Ovary (tissue), 9 donors: ENCODE data around the gene ORC1. TPM values are rescaled to one million over a fixed set of nuclear protein-coding genes. Genes with fewer than 3 reads are reported as not detected.

ENCODE experiments used
- DNase-seq, 5 donors: peaks; one replicate each; pipeline ENCODE4 v3.0.0-alpha.2; 2019 to 2020
- H3K27ac ChIP-seq, 2 donors: fragments of 200-600 bp; one replicate each; pipeline versions ENCODE4 v1.5.1 to v1.8.0; 2019 to 2022
- H3K27me3 ChIP-seq: fragments of 200-600 bp; one replicate; pipeline ENCODE4 v1.8.0; 2022
- H3K36me3 ChIP-seq: fragments of 200-600 bp; sonication (generic); one replicate; pipeline ENCODE4 v1.5.1; 2019
- H3K4me1 ChIP-seq: one replicate; pipeline ENCODE4 v1.8.1; 2013; ENCODE audit warnings: mild to moderate bottlenecking, moderate library complexity; ENCODE audit not compliant: insufficient read depth
- H3K4me3 ChIP-seq: fragments of 200-600 bp; sonication (generic); one replicate; pipeline ENCODE4 v1.5.1; 2017
- H3K9me3 ChIP-seq, 2 donors: fragments of 200-600 bp in 1 of 2; sonication (generic) in 1 of 2; one replicate each; pipeline versions ENCODE4 v1.5.1 to v1.8.1; 2013 to 2019; ENCODE audit warnings: mild to moderate bottlenecking in 1 of 2, moderate library complexity in 1 of 2
- CTCF ChIP-seq, 3 donors: fragments of 450-650 bp in 2 of 3; fragments of 200-600 bp in 1 of 3; IDR thresholded peaks; one replicate each; pipeline versions ENCODE4 v1.5.1 to v1.8.0; 2016 to 2022; ENCODE audit warnings: antibody characterized with exemption in 3 of 3, mild to moderate bottlenecking in 1 of 3
- EP300 ChIP-seq: sonication (generic); formaldehyde crosslinking; IDR thresholded peaks from one replicate; pipeline ENCODE4 v1.6.1; 2017; ENCODE audit warnings: antibody characterized with exemption
- POLR2A ChIP-seq: fragments of 450-650 bp; IDR thresholded peaks from one replicate; pipeline ENCODE4 v1.6.1; 2017; ENCODE audit warnings: antibody characterized with exemption, mild to moderate bottlenecking, moderate library complexity
- WGBS, 3 donors: extraction: QIAGEN DNeasy Blood & Tissue Kit in 1 of 3; methylation state at CpG; one replicate each; pipeline versions ENCODE4 v1.1.5 to v1.1.7; 2013 to 2017; 5-methylcytosine and 5-hydroxymethylcytosine counted together
- intact Hi-C, 4 donors: fragments of 100-400 bp; cut with DNase I; formaldehyde crosslinking; loops; one replicate each; pipeline versions ENCODE4 v1.11.0 to v1.15.1; 2022 to 2023
- polyA plus RNA-seq, 2 donors: library from polyadenylated mRNA; stranded (reverse); fragments of 200-250 nt in 1 of 2; fragments of 350-450 nt in 1 of 2; fragmentation: Illumina TruSeq in 1 of 2; extraction: RNeasy Lipid Tissue Mini Kit (QIAGEN cat#74804) in 1 of 2; gene quantifications; one replicate each; pipeline ENCODE4 v1.2.3, GENCODE V29; 2013 to 2014
- total RNA-seq, 7 donors: library from RNA; depleted of rRNA in 2 of 7; stranded (reverse); fragments of >200 nt in 2 of 7; fragmentation: NEBNext Ultra II Directional in 3 of 7; extraction: Animal tissue kit (Norgen Biotek cat#: 25700) in 3 of 7; gene quantifications; one replicate each; pipeline versions ENCODE4 v1.1.0 to v1.2.4, GENCODE V29; 2016 to 2023
- donor health status: DM: no; HTN: no; CAD: no; lungs with moderate emphysema.
- donor health status: DM: no; HTN: no; CAD: no.
- donor health status: Bipolar disorder and iron deficiency.
- donor health status: DM: yes; HTN: yes; CAD: no.
- donor health status: DM: no; HTN: no; CAD: no.
- donor health status: DM: yes; HTN: yes; CAD: no.

ORC1 gene
- total and polyA plus RNA-seq, 9 donors, result 0.23 to 0.84 (median 0.43) TPM

- Histone ChIP-seq H3K27ac (no peak overlapping the region), H3K4me3 (no peak overlapping the region), H3K9me3 (no peaks in the 10 kb centered on the region), H3K27me3 (no peaks in the 10 kb centered on the region), H3K4me1 (no peaks in the 10 kb centered on the region), H3K36me3 (no peaks in the 10 kb centered on the region)
- TF ChIP-seq EP300, result no peak
- TF ChIP-seq POLR2A, result no peak
- no peak for TF ChIP-seq CTCF (IDR thresholded peaks at IDR 0.05)
- no peak for DNase-seq
- intact Hi-C loops, result no loop called here
- 83 to 90% (median 87%) methylated on average over 3 of the region's 3 CpGs for WGBS, 3 donors
These were observed 60.2 kb downstream of the ORC1 start for GRCh38 chr1:52343979-52344378.

DNA sequence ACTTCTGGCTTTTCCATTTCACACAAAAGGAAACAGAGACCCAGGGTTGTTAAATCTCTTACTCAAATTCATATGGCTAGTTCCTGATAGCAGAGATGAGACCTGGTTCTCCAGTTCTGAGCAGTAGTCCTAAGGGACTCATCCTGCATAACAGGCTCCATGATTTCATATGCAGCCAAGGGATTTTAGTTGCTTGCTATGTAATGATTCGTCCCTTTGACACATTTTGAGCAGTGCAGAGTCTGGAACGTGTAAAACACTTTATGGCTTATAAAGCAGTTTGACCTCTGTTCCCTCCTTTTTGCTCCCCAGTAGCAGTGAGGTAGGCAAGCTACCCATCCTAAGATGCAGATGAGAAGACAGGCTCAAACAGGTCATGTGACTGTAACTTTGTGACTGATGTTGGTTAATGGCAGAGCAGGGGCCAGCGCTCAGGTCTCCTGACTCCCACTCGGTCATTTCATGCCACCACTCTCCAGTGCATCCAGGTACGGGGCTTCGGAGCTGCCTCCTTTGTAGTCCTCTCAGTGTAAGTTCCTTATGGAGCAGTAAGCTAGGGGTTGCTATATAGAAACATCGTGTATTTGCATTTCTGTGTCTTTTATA lies 62.5 kb downstream of the ORC1 start:
- DNase-seq, result no peak
- no peaks in the 10 kb centered on the region for H3K36me3 ChIP-seq
- no peak overlapping the region for H3K27ac ChIP-seq
- intact Hi-C loops, result no loop called here
- no peaks in the 10 kb centered on the region for H3K27me3 ChIP-seq
- H3K4me1 ChIP-seq, result no peaks in the 10 kb centered on the region
- TF ChIP-seq POLR2A, result no peak
- no peak for TF ChIP-seq EP300
- no peak for TF ChIP-seq CTCF (IDR thresholded peaks at IDR 0.05)
- H3K9me3 ChIP-seq, result no peaks in the 10 kb centered on the region
- no peak overlapping the region for H3K4me3 ChIP-seq
- 78 to 85% (median 79%) methylated on average over 6 to 7 of the region's 7 CpGs for WGBS, 3 donors

DNA sequence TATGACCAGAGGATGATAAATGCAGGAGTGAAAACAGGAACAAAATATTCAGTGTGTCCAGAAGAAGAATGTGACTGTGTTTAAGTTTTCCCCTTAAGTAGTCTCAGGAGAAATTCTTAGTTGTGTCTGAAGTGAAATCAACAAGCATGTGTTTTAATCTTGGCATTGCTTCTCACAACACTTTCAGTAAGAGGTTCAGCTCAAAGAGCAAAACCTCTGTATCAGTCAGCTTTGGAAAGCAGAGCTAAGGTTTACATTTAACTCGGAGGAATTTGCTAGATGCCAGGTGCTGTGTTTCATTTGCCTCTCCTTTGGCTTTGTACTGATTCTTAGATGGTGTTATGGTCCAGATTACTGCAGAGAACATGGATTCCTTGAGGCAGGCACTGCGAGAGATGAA lies 66.8 kb downstream of the ORC1 start:
- H3K36me3 ChIP-seq, result no peaks in the 10 kb centered on the region
- no peak for DNase-seq
- H3K4me3 ChIP-seq, result no peak overlapping the region
- no peak overlapping the region for H3K27ac ChIP-seq
- TF ChIP-seq EP300 (no peak), POLR2A (no peak), CTCF (IDR thresholded peaks at IDR 0.05) (no peak)
- intact Hi-C loops, result no loop called here
- H3K4me1 ChIP-seq, result no peaks in the 10 kb centered on the region
- no peaks in the 10 kb centered on the region for H3K27me3 ChIP-seq
- WGBS, 3 donors, result 18 to 66% (median 30%) methylated on average over 2 of the region's 2 CpGs
- H3K9me3 ChIP-seq, result no peaks in the 10 kb centered on the region

DNA sequence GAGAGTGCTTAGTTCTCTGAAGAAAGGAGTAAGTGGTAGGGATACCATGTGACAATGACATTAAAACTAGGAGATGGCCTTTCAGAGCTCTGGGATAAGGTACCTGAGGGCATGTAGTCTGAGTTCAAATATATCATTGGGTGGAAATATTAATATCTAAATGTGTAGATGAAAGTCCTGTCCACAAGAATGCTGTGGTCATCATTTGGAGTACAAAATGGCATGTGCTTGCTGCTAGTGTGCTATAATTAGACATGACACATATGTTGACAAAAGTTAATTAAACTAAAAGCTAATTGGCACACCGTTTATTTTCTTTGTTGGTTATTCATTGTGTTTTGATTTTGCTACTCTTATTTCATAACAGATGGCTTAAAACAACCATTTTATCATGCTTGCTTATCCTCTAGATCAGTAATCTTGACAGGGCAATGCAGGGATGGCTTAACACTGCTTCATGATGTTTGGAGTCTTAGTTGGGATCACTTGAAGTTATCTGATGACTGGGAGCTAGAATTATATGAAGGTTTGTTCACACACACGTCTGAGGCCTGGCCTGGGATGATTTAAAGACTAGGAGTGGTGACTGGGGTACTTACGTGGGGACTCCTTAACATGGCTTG lies 69.2 kb downstream of the ORC1 start:
- no peaks in the 10 kb centered on the region for H3K4me1 ChIP-seq
- no peak overlapping the region for H3K27ac ChIP-seq
- TF ChIP-seq POLR2A (no peak), CTCF (IDR thresholded peaks at IDR 0.05) (no peak), EP300 (no peak)
- no peaks in the 10 kb centered on the region for H3K9me3 ChIP-seq
- no peak overlapping the region for H3K4me3 ChIP-seq
- intact Hi-C loops, result no loop called here
- H3K36me3 ChIP-seq, result no peaks in the 10 kb centered on the region
- WGBS, 3 donors, result 86 to 91% (median 91%) methylated on average over 3 of the region's 3 CpGs
- H3K27me3 ChIP-seq, result no peaks in the 10 kb centered on the region
- DNase-seq, result no peak
